Measurements from ENCODE around the gene NOXA1.

Gene NOXA1

GRCh38 chr9:137388589-137389427 lies 34.4 kb upstream of the NOXA1 start:
- DNase-seq: no peak

DNA sequence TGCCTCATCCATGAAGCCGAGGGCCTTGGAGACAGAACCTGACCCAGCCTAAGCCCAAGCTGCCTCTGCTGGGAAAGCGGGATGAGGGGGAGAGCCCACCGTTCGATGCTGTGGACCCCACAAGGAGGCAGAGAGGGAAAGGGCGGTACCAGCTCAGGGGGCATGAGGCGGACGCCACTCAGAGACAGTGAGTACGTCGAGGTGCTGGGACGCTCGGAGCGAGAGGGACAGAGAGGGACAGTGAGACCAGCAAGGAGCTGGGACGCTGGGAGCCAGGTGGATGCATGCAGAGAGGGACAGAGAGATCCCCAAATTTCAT lies 33.8 kb upstream of the NOXA1 start:
- no peak for DNase-seq

DNA sequence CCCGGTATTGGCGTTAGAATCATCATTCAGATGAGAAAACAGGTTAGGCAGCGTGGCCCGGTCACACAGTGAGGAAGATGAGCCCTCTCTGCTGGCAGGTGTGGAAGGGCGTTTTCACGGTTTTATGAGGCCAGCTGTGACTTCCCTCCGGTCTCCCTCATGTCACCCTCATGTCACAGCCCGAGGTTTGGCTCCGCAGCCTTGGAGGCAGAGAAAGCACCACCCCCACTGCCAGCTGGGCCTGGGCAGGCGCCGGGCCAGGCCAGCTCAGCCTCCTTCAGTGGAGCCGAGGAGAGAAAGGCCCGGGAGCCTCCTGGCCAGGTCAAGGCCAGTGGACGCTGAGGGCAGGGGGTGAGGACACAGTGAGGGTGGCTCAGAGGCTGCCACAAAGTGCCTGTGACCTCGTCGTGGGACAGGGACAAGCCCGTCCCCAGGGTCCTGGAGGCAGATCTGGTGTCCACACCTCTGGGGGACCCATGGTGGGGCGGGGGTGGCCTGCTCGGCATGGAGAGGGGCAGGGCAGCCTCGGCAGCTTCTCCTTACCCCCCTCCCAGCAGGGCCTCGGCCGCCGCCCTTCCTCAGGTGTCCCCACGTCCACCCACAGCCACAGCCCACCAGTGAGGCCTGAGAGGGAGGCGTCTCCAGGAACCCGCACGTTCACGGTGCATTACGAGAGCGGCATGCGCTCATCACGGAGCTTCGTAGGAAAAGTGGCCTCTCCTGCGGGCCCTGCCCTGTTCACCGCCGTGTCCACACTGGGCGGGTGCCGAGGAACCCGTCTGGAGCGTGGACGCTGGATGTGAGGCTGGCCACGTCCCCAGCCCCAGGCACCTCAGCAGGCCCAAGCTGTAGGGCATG lies 32.4 kb upstream of the NOXA1 start:
- DNase-seq: no peak

- no peak for DNase-seq
Measured at GRCh38 chr9:137391411-137391754, 31.8 kb upstream of the NOXA1 start.

GRCh38 chr9:137392232-137393007 lies 30.8 kb upstream of the NOXA1 start:
- DNase-seq: no peak

DNA sequence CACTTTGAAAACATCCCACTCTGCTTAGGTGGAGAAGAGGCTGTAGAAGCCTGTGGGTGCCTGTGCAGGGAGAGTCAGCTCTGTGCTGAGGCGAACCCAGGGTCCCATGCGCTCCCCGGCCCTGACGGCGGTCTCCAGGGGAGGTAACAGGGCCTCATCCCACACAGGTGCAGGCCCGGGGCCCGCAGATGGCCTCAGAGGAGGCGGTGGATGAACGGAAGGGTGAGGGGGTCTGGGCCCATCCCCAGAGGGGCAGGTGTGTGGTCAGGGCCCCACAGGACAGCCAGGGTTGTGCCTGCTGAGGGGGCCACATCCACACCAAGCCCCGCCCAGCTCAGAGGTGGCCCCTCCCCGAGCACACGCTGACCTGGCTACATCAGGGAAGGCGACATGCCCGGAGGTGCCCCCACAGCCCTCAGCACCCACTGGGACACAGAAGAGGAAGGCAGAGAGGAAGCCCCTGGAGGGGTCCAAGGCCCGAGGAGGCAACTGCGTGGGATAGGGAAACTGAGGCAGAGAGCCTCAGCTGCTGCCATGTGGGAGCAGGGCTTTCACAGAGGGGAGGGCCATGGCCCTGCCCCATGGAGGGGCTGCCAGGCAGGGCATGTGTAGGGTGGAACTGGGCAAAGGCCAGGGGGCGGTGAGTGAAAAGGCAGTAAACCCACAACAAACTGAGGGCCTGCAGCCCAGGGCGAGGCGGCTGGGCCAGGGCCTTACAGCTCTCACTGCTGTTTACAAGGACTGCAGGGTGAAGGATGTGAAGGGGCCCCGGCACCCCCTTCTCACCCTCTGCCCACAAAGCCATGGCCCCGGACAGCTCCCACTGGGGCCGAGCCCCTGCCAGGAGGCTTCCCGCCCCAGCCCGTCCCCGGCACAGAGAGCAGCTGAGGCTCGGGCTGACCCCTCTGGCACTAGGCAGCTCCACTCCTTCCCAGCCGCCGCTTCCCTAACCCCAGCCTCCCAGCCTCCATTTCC lies 29.7 kb upstream of the NOXA1 start:
- DNase-seq: no peak

- DNase-seq: no peak
Measured at GRCh38 chr9:137394866-137395665, 28.1 kb upstream of the NOXA1 start.

DNA sequence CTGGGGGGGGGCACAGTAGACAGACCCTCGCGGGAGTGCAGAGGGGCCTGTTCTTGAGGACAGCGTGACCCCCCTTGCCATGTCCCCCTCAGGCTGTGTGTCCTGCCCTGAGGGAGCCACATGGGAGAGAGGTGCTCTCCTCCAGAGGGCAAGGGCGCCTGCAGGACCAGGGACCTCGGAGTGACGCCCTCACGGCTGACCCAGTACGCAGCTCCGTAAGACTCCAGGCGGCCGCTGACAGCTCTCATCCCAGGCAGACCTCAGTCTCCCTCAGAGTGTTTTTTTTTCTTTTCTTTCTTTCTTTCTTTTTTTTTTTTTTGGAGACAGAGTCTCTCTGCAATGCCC lies 27.6 kb upstream of the NOXA1 start:
- DNase-seq: no peak

- no peak for DNase-seq
Measured at GRCh38 chr9:137396227-137396626, 27.0 kb upstream of the NOXA1 start.

- no peak for DNase-seq
Measured at GRCh38 chr9:137396634-137397367, 26.4 kb upstream of the NOXA1 start.

DNA sequence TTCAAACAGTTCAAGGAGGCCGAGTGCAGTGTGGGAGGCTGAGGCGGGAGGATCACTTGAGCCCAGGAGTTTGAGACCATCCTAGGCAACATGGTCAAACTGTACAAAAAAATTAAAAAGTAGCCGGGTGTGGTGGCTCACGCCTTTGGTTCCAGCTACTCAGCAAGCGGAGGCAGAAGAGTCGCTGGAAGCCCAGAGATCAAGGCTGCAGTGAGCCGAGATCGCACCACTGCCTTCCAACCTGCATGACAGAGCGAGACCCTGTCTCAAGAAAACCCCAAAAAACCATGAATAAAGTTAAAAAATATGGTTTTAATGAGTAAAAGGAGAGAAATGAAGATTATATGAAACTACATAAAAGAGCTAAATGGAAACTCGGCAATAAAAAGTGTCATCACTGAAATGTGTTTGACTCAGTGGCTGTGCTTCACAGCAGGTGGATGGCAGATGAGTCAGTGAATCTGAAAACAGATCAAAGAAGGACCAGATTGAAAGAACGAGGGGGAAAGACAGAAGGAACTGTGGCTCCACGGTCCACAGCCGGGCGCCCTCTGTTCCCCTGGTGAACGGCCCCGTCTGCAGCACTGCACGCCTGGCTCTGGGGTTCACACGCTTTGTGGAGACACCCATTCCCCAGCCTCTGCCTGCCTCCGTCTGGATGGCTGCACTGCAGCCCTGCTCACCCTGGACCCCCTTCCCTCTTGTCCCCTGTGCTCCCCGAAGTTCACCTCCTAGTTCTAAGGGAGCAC lies 25.3 kb upstream of the NOXA1 start:
- no peak for DNase-seq

DNA sequence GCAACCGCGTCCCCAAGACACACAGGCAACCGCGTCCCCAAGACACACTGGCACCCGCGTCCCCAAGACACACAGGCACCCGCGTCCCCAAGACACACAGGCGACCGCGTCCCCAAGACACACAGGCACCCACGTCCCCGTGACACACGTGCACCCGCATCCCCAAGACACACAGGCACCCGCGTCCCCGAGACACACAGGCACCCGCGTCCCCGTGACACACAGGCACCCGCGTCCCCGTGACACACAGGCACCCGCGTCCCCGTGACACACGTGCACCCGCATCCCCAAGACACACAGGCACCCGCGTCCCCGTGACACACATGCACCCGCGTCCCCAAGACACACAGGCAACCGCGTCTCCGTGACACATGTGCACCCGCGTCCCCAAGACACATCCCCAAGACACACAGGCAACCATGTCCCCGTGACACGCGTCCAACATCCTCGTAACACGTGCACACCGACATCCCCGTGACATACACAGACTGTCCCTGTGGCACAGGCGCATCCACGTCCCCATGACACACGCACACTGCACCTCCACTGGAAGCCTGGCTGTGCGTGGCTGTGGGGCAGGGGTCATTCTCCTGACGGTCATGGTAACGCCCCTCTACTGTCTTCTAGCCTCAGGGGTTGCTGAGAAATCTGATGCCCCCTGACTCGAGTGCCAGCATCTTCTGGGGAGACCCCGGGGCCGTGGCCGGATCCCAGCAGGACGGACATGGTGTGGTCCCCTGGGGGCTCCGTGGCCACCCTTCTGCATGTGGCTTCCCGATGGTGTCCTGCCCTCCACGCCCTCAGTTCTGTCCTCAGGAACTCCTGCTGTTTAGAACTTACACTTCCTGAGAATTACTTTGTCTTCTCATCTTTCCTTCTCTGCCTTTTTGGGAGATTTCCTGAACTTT lies 24.4 kb upstream of the NOXA1 start:
- DNase-seq: no peak

DNA sequence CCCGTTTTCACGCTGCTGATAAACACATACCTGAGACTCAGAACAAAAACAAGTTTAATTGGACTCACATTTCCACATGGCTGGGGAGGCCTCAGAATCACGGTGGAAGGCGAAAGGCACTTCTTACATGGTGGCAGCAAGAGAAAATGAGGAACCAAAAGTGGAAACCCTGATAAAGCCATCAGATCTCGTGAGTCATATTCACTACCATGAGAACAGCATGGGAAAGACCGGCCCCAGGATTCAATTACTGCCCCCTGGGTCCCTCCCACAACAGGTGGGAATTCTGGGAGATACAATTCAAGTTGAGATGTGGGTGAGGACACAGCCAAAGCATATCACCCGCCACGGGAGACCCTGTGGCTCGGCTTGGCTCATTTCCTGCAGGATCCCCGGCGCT lies 20.4 kb upstream of the NOXA1 start:
- DNase-seq: no peak

DNA sequence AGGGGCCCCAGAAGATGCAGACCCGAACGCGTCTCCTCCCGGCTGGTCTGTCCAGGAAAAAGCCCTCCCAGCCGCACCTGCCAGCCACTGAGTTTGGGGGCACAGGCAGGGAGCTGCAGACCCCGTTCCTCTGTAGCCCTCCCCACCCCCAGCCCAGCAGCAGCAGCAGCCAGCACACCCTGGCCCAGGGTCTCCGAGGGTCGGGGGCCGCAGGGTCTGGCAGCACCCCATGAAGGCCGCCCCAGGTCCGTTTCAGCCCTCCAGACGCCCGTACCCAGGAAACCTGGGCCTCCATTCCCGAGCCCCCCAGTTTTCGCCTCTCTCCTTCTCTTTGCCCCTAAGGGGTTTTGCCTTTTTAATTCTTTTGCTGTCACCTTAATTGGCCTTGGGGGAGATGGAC lies 19.9 kb upstream of the NOXA1 start:
- no peak for DNase-seq

GRCh38 chr9:137404961-137405567 lies 18.1 kb upstream of the NOXA1 start:
- no peak for DNase-seq

DNA sequence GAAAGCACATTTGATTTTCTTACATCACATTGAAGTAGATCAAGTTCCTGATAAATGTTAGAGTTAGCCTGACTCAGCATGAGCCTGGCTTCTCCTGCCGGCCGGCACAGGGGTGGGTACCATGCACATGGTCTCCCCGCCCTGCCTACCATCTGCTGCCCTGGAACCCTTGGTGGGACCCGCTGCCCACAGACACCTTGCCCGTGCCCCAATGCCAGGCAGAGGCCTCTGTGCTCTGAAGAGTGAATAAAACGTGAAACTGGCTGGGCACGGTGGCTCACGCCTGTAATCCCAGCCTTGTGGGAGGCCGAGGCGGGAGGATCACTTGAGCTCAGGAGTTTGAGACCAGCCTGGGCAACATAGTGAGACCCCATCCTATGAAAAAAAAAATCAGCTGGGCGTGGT lies 17.5 kb upstream of the NOXA1 start:
- DNase-seq: no peak

GRCh38 chr9:137406085-137406760 lies 17.0 kb upstream of the NOXA1 start:
- DNase-seq: no peak

Data from CD4-positive, alpha-beta T cell treated with Interleukin-15 for 1 hour (primary cell).